HEK293T (cell line): Measurements from ENCODE around the gene NSG1.
"Not testable (repeated sequence)": the region's sequence is repeated elsewhere in the genome, so short reads cannot be mapped to it uniquely, and the experiment has no call there.

Source experiments
- CTCF ChIA-PET: fragments of 350-600 bp; formaldehyde crosslinking; extraction: SDS; loops from one replicate; lab custom pipeline; 2021; ENCODE audit warnings: antibody characterized with exemption, inconsistent platforms; lab: Yijun Ruan, JAX
- POLR2A ChIA-PET: fragments of 350-600 bp; formaldehyde crosslinking; extraction: SDS; loops from one replicate; lab custom pipeline; 2020; ENCODE audit warnings: antibody characterized with exemption, inconsistent platforms; lab: Yijun Ruan, JAX
- DNase-seq: peaks from one replicate; pipeline ENCODE4 v3.0.0; 2012; ENCODE audit warnings: mixed read lengths; ENCODE audit errors: extremely low spot score
- ARNT ChIP-seq: fragments of 450-650 bp; IDR thresholded peaks from 2 replicates; pipeline ENCODE4 v1.6.1; 2017; ENCODE audit warnings: mild to moderate bottlenecking
- BHLHE40 ChIP-seq: fragments of 450-650 bp; IDR thresholded peaks from 2 replicates; pipeline ENCODE4 v1.6.1; 2016; ENCODE audit warnings: mild to moderate bottlenecking, moderate library complexity, borderline replicate concordance
- CTBP1 ChIP-seq: fragments of 450-650 bp; IDR thresholded peaks from 2 replicates; pipeline ENCODE4 v1.6.1; 2016; ENCODE audit warnings: borderline replicate concordance
- ELF4 ChIP-seq: fragments of 450-650 bp; IDR thresholded peaks from 2 replicates; pipeline ENCODE4 v1.6.1; 2017; ENCODE audit warnings: antibody characterized with exemption
- FOXA1 ChIP-seq: fragments of 450-650 bp; IDR thresholded peaks from 2 replicates; pipeline ENCODE4 v1.6.1; 2016; ENCODE audit warnings: mild to moderate bottlenecking
- FOXK2 ChIP-seq: fragments of 450-650 bp; IDR thresholded peaks from 2 replicates; pipeline ENCODE4 v1.6.1; 2016; ENCODE audit warnings: mild to moderate bottlenecking
- FOXM1 ChIP-seq: fragments of 450-650 bp; IDR thresholded peaks from 2 replicates; pipeline ENCODE4 v1.6.1; 2017; ENCODE audit warnings: mild to moderate bottlenecking, borderline replicate concordance
- HDGF ChIP-seq: fragments of 450-650 bp; IDR thresholded peaks from 2 replicates; pipeline ENCODE4 v1.6.1; 2017; ENCODE audit warnings: antibody characterized with exemption, borderline replicate concordance
- L3MBTL2 ChIP-seq: fragments of 450-650 bp; conservative IDR thresholded peaks from 2 replicates; pipeline ENCODE4 v1.6.1; 2016; ENCODE audit warnings: mild to moderate bottlenecking
- LEF1 ChIP-seq: fragments of 450-650 bp; IDR thresholded peaks from 2 replicates; pipeline ENCODE4 v1.6.1; 2017; ENCODE audit warnings: mild to moderate bottlenecking, borderline replicate concordance
- NFRKB ChIP-seq: fragments of 450-650 bp; IDR thresholded peaks from 2 replicates; pipeline ENCODE4 v1.6.1; 2016; ENCODE audit warnings: mild to moderate bottlenecking, moderate library complexity
- PKNOX1 ChIP-seq: fragments of 450-650 bp; IDR thresholded peaks from 2 replicates; pipeline ENCODE4 v1.6.1; 2016
- SP1 ChIP-seq: fragments of 450-650 bp; IDR thresholded peaks from 2 replicates; pipeline ENCODE4 v1.6.1; 2017
- SUZ12 ChIP-seq: fragments of 450-650 bp; IDR thresholded peaks from 2 replicates; pipeline ENCODE4 v1.6.1; 2016; ENCODE audit warnings: mild to moderate bottlenecking
- TARDBP ChIP-seq: fragments of 450-650 bp; IDR thresholded peaks from 2 replicates; pipeline ENCODE4 v1.6.1; 2016
- ZNF384 ChIP-seq: fragments of 450-650 bp; IDR thresholded peaks from 2 replicates; pipeline ENCODE4 v1.6.1; 2016

Gene NSG1

GRCh38 chr4:4344915-4345527 is 41.9 kb upstream of the NSG1 start:
- TF ChIP-seq NFRKB (no peak), ARNT (no peak), L3MBTL2 (no peak), BHLHE40 (no peak), ELF4 (no peak), SP1 (no peak), LEF1 (no peak), CTBP1 (no peak), PKNOX1 (no peak), ZNF384 (no peak), HDGF (no peak), FOXK2 (no peak), TARDBP (no peak), SUZ12 (no peak), FOXM1 (no peak), FOXA1 (no peak)
- ChIA-PET POLR2A (no interaction called here), CTCF (interaction anchor here (1.3 kb wide), 1 partner anchor 40 kb away, joined by 3 read pairs; no protein-coding TSS in a partner anchor)
- no peak for DNase-seq

- DNase-seq = no peak
- TF ChIP-seq L3MBTL2 (no peak), FOXK2 (no peak), CTBP1 (no peak), FOXA1 (no peak), HDGF (no peak), TARDBP (no peak), NFRKB (no peak), ELF4 (no peak), SP1 (no peak)
- ChIA-PET CTCF (interaction anchor here (0.7 kb wide), 1 partner anchor 673 kb away, joined by 3 read pairs; no protein-coding TSS in a partner anchor), POLR2A (no interaction called here)
Observed at GRCh38 chr4:4347585-4347984, 39.3 kb upstream of the NSG1 start.

GRCh38 chr4:4348585-4348984 is 38.3 kb upstream of the NSG1 start:
- POLR2A ChIA-PET, CTCF ChIA-PET, DNase-seq: not testable (repeated sequence)

DNA sequence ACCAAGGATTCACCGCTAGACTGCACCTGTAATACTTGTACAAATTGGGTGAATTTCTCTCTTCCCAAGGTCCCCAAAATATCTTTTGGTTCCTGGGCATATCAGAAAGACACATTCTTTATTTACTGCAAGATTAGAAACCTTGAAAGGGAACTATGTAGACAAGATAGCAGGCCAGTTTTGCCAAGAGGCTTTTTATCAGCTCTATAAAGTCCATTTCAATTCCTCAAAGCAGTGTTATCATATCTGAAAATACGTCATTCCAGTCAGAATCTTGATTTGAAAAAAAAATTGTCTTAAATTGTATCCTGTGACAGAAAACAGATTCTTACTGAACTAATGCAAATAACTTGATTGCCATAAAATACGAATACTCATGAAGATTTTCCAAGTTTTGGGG is 37.0 kb upstream of the NSG1 start:
- POLR2A ChIA-PET = no interaction called here
- no peak for DNase-seq
- CTCF ChIA-PET = no interaction called here
- no peak for TF ChIP-seq LEF1
- TF ChIP-seq TARDBP = no peak
- no peak for TF ChIP-seq ELF4
- no peak for TF ChIP-seq CTBP1

DNA sequence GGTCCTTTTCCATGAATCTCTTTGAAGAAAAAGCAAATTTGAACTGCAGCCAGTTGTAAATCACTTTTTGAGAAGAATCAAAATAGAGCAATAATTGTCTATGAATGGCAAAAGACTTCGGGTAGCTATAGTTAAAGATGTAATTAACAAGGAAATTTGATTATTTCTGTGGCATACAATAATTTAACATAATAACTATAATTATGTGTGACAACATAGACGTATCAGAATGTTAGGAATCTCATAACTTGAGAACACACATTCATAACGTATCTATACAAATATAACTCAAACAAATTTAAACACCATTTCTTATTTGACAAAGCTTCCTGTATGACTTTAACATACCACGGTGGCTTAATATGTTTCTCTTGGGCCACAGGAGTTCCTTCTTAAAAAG is 36.0 kb upstream of the NSG1 start:
- TF ChIP-seq ARNT = no peak
- TF ChIP-seq BHLHE40 = no peak
- no peak for TF ChIP-seq TARDBP
- TF ChIP-seq SP1 = no peak
- no peak for TF ChIP-seq HDGF
- no peak for TF ChIP-seq SUZ12
- TF ChIP-seq CTBP1 = no peak
- no peak for TF ChIP-seq L3MBTL2
- TF ChIP-seq FOXM1 = no peak
- no peak for TF ChIP-seq NFRKB
- no peak for TF ChIP-seq LEF1
- TF ChIP-seq ZNF384 = no peak
- TF ChIP-seq FOXA1 = no peak
- no peak for TF ChIP-seq PKNOX1
- ChIA-PET CTCF (no interaction called here), POLR2A (no interaction called here)
- DNase-seq = no peak

- POLR2A ChIA-PET = no interaction called here
- no peak for TF ChIP-seq FOXA1
- TF ChIP-seq CTBP1 = no peak
- TF ChIP-seq FOXM1 = no peak
- TF ChIP-seq SUZ12 = no peak
- no peak for TF ChIP-seq TARDBP
- no peak for TF ChIP-seq NFRKB
- TF ChIP-seq BHLHE40 = no peak
- TF ChIP-seq ELF4 = no peak
- TF ChIP-seq ARNT = no peak
- TF ChIP-seq L3MBTL2 = no peak
- TF ChIP-seq PKNOX1 = no peak
- TF ChIP-seq LEF1 = no peak
- TF ChIP-seq HDGF = no peak
- CTCF ChIA-PET = no interaction called here
- no peak for DNase-seq
Observed at GRCh38 chr4:4355302-4355701, 31.6 kb upstream of the NSG1 start.
